Trophoblast cell (in vitro differentiated cells and primary cell): ENCODE results near the gene TJP2.

ENCODE experiments used
- DNase-seq, 2 donors: peaks; one replicate each; pipeline ENCODE4 v3.0.0-alpha.2; 2016
- H2AFZ ChIP-seq: 2 replicates; pipeline ENCODE4 v1.6.1; 2013; ENCODE audit warnings: low read length, moderate library complexity, mild to moderate bottlenecking; ENCODE audit not compliant: insufficient read depth, poor library complexity
- H2AK5ac ChIP-seq: 2 replicates; pipeline ENCODE4 v1.6.1; 2013; ENCODE audit warnings: mild to moderate bottlenecking, low read length
- H2BK120ac ChIP-seq: 2 replicates; pipeline ENCODE4 v1.6.1; 2013; ENCODE audit warnings: low read length, mild to moderate bottlenecking, moderate library complexity; ENCODE audit not compliant: insufficient read depth, poor library complexity
- H2BK12ac ChIP-seq: 2 replicates; pipeline ENCODE4 v1.6.1; 2013; ENCODE audit warnings: mild to moderate bottlenecking, low read length, moderate library complexity
- H2BK5ac ChIP-seq: 2 replicates; pipeline ENCODE4 v1.6.1; 2013; ENCODE audit warnings: low read length, low read depth, moderate library complexity, mild to moderate bottlenecking; ENCODE audit not compliant: poor library complexity
- H3K14ac ChIP-seq: 2 replicates; pipeline ENCODE4 v1.6.1; 2013; ENCODE audit warnings: mild to moderate bottlenecking, low read length
- H3K18ac ChIP-seq: 2 replicates; pipeline ENCODE4 v1.6.1; 2013; ENCODE audit warnings: mild to moderate bottlenecking, low read length
- H3K23ac ChIP-seq: 2 replicates; pipeline ENCODE4 v1.6.1; 2013; ENCODE audit warnings: low read length
- H3K27ac ChIP-seq: 2 replicates; pipeline ENCODE4 v1.5.1; 2013; ENCODE audit warnings: low read depth, mild to moderate bottlenecking, inconsistent platforms, low read length, moderate library complexity
- H3K27me3 ChIP-seq: 2 replicates; pipeline ENCODE4 v1.6.1; 2013; ENCODE audit warnings: inconsistent platforms, mild to moderate bottlenecking, low read length, moderate library complexity; ENCODE audit not compliant: insufficient read depth
- H3K36me3 ChIP-seq, 2 experiments: 1 replicate in 1 of 2; 2 replicates in 1 of 2; pipeline ENCODE4 v1.6.1; 2013; ENCODE audit warnings: low read length in 2 of 2, mild to moderate bottlenecking in 2 of 2, moderate library complexity in 1 of 2; ENCODE audit not compliant: insufficient read depth in 2 of 2, control insufficient read depth in 1 of 2
- H3K4ac ChIP-seq: 2 replicates; pipeline ENCODE4 v1.6.1; 2013; ENCODE audit warnings: low read depth, mild to moderate bottlenecking, low read length, moderate library complexity
- H3K4me1 ChIP-seq, 2 experiments: 1 replicate in 1 of 2; 2 replicates in 1 of 2; pipeline ENCODE4 v1.6.1; 2013; ENCODE audit warnings: low read length in 2 of 2, mild to moderate bottlenecking in 2 of 2, moderate library complexity in 1 of 2; ENCODE audit not compliant: insufficient read depth in 2 of 2, control insufficient read depth in 1 of 2
- H3K4me2 ChIP-seq: 2 replicates; pipeline ENCODE4 v1.6.1; 2013; ENCODE audit warnings: inconsistent platforms, mild to moderate bottlenecking, low read length, moderate library complexity
- H3K4me3 ChIP-seq: 2 replicates; pipeline ENCODE4 v1.5.1; 2013; ENCODE audit warnings: mild to moderate bottlenecking, low read depth, low read length, inconsistent platforms
- H3K79me1 ChIP-seq: one replicate; pipeline ENCODE4 v1.6.1; 2013; ENCODE audit warnings: low read length
- H3K79me2 ChIP-seq: 2 replicates; pipeline ENCODE4 v1.6.1; 2013; ENCODE audit warnings: low read length, mild to moderate bottlenecking; ENCODE audit not compliant: control insufficient read depth, insufficient read depth, poor library complexity
- H3K9ac ChIP-seq: 2 replicates; pipeline ENCODE4 v1.6.1; 2013; ENCODE audit warnings: mild to moderate bottlenecking, low read length
- H3K9me3 ChIP-seq: 2 replicates; pipeline ENCODE4 v1.6.1; 2013; ENCODE audit warnings: low read depth, mild to moderate bottlenecking, control low read depth, inconsistent platforms, low read length; ENCODE audit not compliant: insufficient read depth
- H4K12ac ChIP-seq: 2 replicates; pipeline ENCODE4 v1.6.1; 2013; ENCODE audit warnings: low read depth, mild to moderate bottlenecking, low read length, moderate library complexity
- H4K8ac ChIP-seq: 2 replicates; pipeline ENCODE4 v1.6.1; 2013; ENCODE audit warnings: low read depth, mild to moderate bottlenecking, low read length, moderate library complexity
- H4K91ac ChIP-seq: one replicate; pipeline ENCODE4 v1.6.1; 2013; ENCODE audit warnings: low read depth, mild to moderate bottlenecking, low read length, moderate library complexity
- WGBS: extraction: QIAGEN DNeasy Blood & Tissue Kit; methylation state at CpG from one replicate; pipeline ENCODE4 v1.1.7; 2013; ENCODE audit warnings: missing lambda C conversion rate; ENCODE audit not compliant: insufficient read length, insufficient coverage; ENCODE audit errors: extremely low coverage; 5-methylcytosine and 5-hydroxymethylcytosine counted together

Gene TJP2

DNA sequence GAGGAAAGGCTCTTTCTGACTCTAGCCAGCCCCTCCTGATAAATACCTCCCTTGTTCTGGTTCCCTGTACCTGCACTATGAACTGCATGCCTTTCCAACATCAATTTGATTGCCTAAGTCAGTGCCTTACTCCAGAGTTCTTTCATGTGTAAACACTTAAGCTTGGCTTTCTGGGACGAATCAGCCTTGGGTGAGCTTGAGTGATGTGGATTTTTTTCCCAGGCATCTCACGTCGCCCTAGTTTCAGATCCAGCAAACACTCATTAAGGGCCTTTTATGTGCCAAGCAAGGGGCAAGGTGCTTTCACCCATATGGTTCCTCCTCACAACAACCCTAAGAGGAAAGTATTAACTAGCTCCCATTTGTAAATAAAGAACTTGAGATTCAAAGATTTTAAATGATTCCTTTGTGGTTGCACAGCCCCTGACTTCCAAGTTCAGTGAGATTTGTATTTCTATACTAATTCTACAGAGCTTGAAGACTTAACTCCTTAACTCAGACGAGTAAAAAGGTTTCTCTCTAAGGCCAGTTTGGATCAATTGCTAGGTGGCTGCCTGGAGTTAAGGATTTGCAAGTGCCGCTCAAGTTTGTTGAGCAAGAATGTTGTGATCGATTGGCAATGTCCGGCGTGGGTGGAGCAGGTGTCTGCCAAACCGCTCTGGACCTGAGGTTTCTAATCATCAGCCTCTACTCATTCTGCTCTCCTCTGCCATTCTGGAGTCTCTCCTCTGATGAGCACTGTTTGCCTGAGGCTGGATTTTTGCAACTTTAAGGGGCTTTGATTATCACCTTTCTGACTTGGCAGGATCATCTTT lies 20.2 kb upstream of the TJP2 start:
- Histone ChIP-seq H3K9me3 (no peaks in the 10 kb centered on the region), H3K4me1 (peaks cover 24 to 31% of the 10 kb centered on the region in 2 experiments), H3K79me1 (peaks cover 28% of the 10 kb centered on the region), H3K36me3 (peaks cover 0 to 2% of the 10 kb centered on the region in 2 experiments), H3K14ac (peak overlapping the region; percentile 78), H3K27ac (peak overlapping the region; percentile 52), H2BK5ac (peak overlapping the region; percentile 76), H4K8ac (peak overlapping the region; percentile 58), H2AFZ (no peak overlapping the region), H3K4me2 (no peak overlapping the region), H2AK5ac (peak overlapping the region; percentile 64), H3K27me3 (no peaks in the 10 kb centered on the region), H2BK120ac (peak overlapping the region; percentile 53), H3K4ac (peak overlapping the region; percentile 51), H3K18ac (peak overlapping the region; percentile 72), H2BK12ac (peak overlapping the region; percentile 73), H4K91ac (peak overlapping the region; percentile 68), H3K4me3 (no peak overlapping the region), H4K12ac (no peak overlapping the region), H3K79me2 (peaks cover 3% of the 10 kb centered on the region), H3K9ac (no peak overlapping the region), H3K23ac (no peak overlapping the region)
- WGBS = no CpG with 5 or more reads among the region's 9 CpGs
- peak; percentile 44 to 71 for DNase-seq

DNA sequence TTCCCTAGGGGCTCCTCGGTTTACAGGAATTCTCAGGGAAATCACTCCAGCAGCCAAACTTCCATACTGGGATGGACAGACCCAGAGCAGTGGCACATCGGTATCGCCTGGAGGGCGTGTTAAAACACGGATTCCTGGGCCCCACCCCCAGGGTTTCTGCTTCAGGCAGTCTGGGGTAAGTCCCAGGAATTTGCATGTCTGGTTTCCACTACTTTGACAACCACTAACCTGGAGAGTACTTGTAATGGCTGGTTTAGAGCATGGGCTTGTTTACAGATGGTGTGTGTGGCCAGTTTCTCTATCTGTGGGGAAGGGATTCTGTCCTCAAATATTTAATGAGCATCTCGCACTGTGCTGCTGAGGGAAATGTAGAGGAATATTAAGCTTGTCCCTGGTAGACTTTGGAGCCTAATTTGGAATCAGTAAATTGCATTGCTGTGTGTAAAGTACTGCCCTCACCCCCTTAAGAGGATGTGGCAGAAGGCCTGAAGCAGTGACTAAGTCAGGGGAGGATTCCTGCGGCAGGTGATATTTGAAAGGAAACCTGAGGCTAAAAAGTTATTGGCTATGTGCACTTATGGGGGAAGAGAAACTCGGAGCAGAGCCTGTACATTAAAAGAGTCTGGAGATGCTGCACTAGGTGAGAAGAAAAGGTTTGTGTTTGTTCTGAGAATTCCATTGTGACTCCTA lies 18.6 kb upstream of the TJP2 start:
- H3K27ac ChIP-seq = peak overlapping the region; percentile 94
- H4K8ac ChIP-seq = no peak overlapping the region
- H3K23ac ChIP-seq = no peak overlapping the region
- no CpG with 5 or more reads among the region's 8 CpGs for WGBS
- H2AFZ ChIP-seq = no peak overlapping the region
- no peak overlapping the region for H3K9ac ChIP-seq
- no peaks in the 10 kb centered on the region for H3K9me3 ChIP-seq
- H3K79me2 ChIP-seq = peaks cover 3% of the 10 kb centered on the region
- no peak overlapping the region for H4K12ac ChIP-seq
- H3K36me3 ChIP-seq = peaks cover 0 to 2% of the 10 kb centered on the region in 2 experiments
- no peak overlapping the region for H2BK120ac ChIP-seq
- H3K79me1 ChIP-seq = peaks cover 28% of the 10 kb centered on the region
- no peak overlapping the region for H2AK5ac ChIP-seq
- H3K4me3 ChIP-seq = no peak overlapping the region
- H3K4me1 ChIP-seq = peaks cover 24 to 28% of the 10 kb centered on the region in 2 experiments
- H2BK12ac ChIP-seq = peak overlapping the region; percentile 15
- H3K4ac ChIP-seq = no peak overlapping the region
- H2BK5ac ChIP-seq = peak overlapping the region; percentile 92
- no peak overlapping the region for H3K14ac ChIP-seq
- H3K27me3 ChIP-seq = no peaks in the 10 kb centered on the region
- H3K18ac ChIP-seq = no peak overlapping the region
- peak overlapping the region; percentile 78 for H4K91ac ChIP-seq
- DNase-seq = peak; percentile 93
- peak overlapping the region; percentile 33 for H3K4me2 ChIP-seq

DNA sequence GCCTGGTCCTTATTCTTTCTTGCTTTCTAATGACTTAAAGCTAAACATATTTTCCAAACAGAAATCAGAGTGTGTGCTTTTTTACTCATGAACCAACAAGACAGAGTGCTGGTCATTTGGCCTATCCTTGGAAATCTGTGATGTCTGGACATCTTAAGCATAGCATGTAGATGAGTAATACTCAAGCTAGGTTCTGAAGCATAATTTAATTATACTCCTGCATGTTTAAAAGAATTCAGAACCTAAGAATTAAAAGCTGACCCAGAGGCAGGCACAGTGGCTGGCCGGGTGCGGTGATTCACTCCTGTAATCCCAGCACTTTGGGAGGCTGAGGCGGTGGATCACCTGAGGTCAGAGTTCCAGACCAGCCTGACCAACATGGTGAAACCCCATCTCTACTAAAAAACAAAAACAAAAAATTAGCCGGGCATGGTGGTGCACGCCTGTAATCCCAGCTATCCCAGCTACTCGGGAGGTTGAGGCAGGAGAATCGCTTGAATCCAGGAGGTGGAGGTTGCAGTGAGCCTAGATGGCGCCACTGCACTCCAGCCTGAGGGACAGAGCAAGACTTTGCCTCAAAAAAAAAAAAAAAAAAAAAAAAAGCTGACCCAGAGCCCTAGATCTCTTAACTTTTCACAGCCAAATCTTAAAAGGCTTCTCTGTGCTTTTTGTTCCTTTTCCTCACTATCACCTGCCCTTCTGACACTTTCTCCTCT lies 16.2 kb upstream of the TJP2 start:
- Histone ChIP-seq H4K91ac (no peak overlapping the region), H2AK5ac (peak overlapping the region; percentile 81), H3K23ac (no peak overlapping the region), H3K79me2 (peaks cover 3% of the 10 kb centered on the region), H3K18ac (peak overlapping the region; percentile 80), H3K9me3 (peaks cover 2% of the 10 kb centered on the region), H2BK120ac (no peak overlapping the region), H2BK5ac (peak overlapping the region; percentile 50), H3K4ac (peak overlapping the region; percentile 70), H3K4me3 (no peak overlapping the region), H3K4me1 (peaks cover 20 to 24% of the 10 kb centered on the region in 2 experiments), H3K27me3 (no peaks in the 10 kb centered on the region), H2AFZ (no peak overlapping the region), H3K9ac (no peak overlapping the region), H3K14ac (peak overlapping the region; percentile 56), H3K36me3 (peaks cover 0 to 2% of the 10 kb centered on the region in 2 experiments), H3K27ac (peak overlapping the region; percentile 48), H2BK12ac (peak overlapping the region; percentile 63), H3K79me1 (peaks cover 26% of the 10 kb centered on the region), H4K8ac (no peak overlapping the region), H4K12ac (no peak overlapping the region), H3K4me2 (no peak overlapping the region)
- peak; percentile 85 for DNase-seq
- no CpG with 5 or more reads among the region's 8 CpGs for WGBS

DNA sequence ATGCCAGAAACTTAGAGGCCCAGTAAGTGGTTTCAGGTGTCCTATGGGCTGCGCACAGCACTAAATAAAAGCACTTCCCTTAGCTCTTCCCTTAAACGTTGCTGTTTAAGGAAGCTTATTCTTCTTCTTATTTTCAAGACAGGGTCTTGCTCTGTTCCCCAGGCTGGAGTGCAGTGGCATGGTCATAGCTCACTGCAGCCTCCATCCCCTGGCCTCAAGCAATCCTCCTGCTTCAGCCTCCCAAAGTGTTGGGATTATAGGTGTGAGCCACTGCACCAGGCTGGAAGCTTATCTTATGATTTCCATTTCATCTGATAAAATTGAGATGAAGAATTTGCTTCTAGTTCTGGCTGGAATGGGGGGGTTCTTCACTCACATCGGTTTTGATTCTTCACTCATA lies 15.6 kb upstream of the TJP2 start:
- Histone ChIP-seq H3K9me3 (peaks cover 2% of the 10 kb centered on the region), H3K4me2 (no peak overlapping the region), H3K4me3 (no peak overlapping the region), H2AFZ (no peak overlapping the region), H3K36me3 (peaks cover 0 to 2% of the 10 kb centered on the region in 2 experiments), H3K9ac (no peak overlapping the region), H3K4me1 (peaks cover 15 to 20% of the 10 kb centered on the region in 2 experiments), H3K79me1 (peaks cover 21% of the 10 kb centered on the region), H3K4ac (peak overlapping the region; percentile 70), H2BK5ac (peak overlapping the region; percentile 50), H3K27ac (peak overlapping the region; percentile 27), H2BK12ac (peak overlapping the region; percentile 63), H3K79me2 (peaks cover 3% of the 10 kb centered on the region), H4K12ac (no peak overlapping the region), H2BK120ac (no peak overlapping the region), H2AK5ac (peak overlapping the region; percentile 81), H3K18ac (peak overlapping the region; percentile 80), H3K23ac (no peak overlapping the region), H4K91ac (peak overlapping the region; percentile 2), H3K27me3 (no peaks in the 10 kb centered on the region), H4K8ac (no peak overlapping the region), H3K14ac (peak overlapping the region; percentile 56)
- no peak for DNase-seq
- WGBS = no CpG with 5 or more reads among the region's 3 CpGs
